NCI-H748 (cell line): Measurements from ENCODE around the gene PCNT.

Experiments used
- DNase-seq: peaks from one replicate; lab custom pipeline; 2025; ENCODE audit not compliant: unreplicated experiment; lab: John Stamatoyannopoulos, UW

Gene PCNT

DNA sequence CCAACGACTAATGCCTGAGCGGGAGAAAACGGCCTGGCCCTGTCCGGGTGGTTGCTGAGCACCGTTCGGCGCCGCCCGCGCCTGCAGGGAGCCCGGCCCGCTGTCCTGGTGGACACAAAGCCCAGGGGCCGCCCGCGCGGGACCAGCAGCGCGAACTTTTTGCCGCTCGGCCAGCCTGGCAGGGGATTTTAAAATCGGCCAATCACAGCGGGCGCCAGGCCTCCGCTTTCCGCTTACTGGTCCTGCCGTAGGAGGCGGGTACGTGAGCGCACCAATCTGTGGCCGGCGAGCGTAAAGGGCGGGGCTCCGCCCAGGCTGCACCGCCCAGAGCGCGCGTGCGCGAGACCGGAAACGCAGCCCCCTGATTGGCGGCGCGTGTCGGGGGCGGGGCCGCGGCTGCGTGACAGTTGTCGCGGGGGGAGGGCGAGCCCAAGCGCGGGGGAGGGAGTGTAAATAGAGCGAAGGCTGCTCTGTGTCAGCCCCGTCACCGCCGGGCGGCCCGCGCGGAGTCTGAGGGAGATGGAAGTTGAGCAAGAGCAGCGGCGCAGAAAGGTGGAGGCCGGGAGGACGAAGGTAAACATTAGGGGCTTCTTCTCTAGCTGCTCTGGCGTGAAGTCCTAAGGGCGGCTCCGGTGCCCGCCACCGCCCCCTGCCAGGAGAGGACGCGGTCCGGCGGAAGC, at the start of gene PCNT, which contains the start of gene C21orf58:
TSS of gene PCNT (plus strand) at position 447 of the 680 bp plus-strand sequence. CDS start at position 520, 73 bp downstream.
TSS of gene C21orf58 (minus strand) at position 161 of the 680 bp plus-strand sequence. CDS start 1,132 bp downstream, outside the sequence.
- peak; percentile 97 for DNase-seq

- no peak for DNase-seq
Measured at GRCh38 chr21:46274797-46275390, 49.1 kb upstream of the PCNT start.

- DNase-seq: peak; percentile 41
Measured at GRCh38 chr21:46284077-46284644, 39.8 kb upstream of the PCNT start.

GRCh38 chr21:46284733-46285132, 39.2 kb upstream of the PCNT start:
- no peak for DNase-seq

DNA sequence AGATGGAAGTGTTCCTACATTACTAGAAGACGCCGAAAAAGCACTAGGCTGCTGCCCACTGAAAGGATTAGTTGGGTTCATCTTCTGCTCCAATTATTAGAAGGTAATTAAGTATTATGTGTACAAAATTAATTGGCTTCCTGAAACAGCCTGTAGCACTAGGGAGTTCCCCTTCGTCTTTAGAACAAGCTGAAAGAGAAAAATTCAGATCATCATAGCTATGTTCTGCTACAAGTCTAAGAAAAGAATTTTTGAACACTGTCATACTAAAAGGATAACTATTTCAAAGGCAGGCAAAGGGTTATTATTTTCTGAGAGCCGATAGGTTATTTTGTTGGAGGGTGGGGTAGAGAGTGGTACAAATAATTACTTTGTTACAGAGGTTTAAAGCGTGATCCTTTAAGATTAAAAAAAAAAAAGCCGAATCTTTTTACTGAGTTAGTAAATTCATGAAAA, 38.7 kb upstream of the PCNT start, which contains the start of gene MCM3AP:
TSS of gene MCM3AP (minus strand) at position 406 of the 456 bp plus-strand sequence. CDS start at position 81, 325 bp downstream.
- DNase-seq: no peak

DNA sequence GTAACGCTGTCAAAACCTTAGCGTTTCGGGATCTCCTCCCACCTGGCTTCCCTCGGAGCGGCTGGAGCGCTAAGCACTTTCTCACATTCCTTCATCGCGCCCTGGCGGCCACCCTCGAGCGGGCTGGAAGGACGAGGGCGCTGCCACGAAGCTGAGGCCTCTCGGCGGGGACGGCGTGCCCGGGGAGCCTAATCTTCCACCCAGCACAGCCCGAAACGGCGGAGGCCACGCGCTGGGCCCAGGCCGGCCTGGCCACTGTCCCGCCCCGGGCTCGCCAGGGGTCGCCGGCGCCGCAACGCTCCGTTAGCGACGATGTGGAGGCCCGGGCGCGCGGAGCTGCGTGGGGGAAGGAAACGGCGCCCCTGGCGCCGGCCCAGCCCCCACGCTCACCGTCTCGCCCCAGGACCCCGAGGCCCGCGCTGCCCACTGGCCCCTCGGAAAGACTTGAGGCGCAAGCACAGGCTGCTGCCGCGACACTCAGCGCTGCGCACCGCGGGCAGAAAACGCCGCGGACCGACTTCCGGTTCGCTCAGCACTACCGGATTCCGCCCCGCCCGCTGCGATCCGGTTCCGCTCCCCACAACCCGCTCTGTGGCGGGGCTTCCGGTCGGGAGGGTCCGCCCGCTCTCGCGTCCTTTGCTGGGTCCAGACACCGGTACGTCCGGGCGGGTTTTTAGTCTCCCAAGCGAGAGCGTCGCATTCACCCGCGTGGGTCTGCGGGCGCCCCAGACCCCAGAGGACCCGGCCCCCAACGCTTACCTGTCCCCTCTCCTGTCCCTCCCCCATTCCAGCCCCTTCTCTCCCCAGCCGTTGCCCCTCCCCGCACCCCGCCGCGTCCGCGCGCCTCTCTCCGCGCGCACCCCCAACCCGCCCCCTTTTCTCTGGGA, 38.0 kb upstream of the PCNT start, which contains the start of gene YBEY:
TSS of gene YBEY (plus strand) at position 582 of the 887 bp plus-strand sequence. CDS start 572 bp downstream, outside the sequence.
- peak; percentile 91 for DNase-seq

- no peak for DNase-seq
Measured at GRCh38 chr21:46286648-46287002, 37.3 kb upstream of the PCNT start.

DNA sequence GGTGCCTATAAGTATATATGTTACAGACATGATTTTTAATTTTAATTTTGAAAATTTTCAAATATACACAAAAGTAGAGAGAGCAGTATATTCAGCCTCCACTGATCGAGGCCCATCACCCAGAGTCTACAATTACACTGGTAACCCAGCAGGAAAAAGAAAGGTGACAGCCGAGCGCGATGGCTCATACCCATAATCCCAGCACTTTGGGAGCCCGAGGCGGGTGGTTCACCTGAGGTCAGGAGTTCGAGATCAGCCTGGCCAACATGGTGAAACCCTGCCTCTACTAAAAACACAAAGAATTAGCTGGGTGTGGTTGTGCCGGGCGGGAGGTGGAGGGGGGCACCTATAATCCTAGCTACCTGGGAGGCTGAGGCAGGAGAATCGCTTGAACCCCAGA, 36.4 kb upstream of the PCNT start:
- no peak for DNase-seq

- no peak for DNase-seq
Measured at GRCh38 chr21:46289655-46290179, 34.2 kb upstream of the PCNT start.

DNA sequence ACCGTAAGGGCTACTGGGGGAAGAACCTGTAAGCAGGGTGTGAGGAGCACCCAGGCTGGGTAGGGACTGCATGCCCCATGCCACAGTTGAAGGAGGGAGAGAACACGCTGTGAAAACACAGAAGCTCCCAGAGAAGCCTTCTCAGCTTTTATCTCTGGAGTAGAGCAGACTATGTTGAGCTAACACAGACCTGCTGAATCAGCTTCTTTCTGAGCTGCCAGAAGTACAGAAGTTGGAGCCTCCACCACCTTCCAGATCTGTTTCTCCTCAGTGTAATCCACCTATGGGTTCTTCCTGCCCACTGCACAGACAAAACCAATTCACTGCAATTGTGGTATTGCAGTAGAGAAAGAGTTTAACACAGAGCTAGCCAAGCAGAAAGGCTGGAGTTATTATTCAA, 32.4 kb upstream of the PCNT start:
- no peak for DNase-seq

DNA sequence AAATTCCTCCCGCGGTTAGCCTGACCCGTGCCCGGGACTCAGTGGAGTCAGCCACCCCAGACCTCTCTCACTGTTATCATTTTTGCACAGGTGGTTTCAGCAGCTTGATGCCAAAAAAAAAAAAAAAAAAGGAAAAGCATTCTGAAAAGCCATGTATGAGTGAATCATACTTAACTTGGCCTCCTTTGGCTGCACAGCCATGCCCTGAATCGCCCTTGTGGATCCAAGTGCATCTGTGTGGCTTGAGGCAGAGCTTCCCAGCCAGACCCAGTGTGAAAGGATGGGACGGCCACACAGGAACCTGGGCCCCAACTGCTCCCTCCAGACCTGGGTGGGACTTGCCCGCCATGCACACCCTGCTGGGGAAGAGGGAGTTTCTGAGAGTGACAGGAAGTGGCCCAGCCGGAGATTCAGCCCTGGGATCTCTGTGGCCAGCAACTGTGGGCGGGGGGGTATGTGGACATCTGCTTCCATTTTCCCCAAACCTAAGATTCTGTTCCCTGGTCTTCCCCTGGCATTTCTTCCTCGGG, 29.2 kb upstream of the PCNT start:
- DNase-seq: no peak

DNA sequence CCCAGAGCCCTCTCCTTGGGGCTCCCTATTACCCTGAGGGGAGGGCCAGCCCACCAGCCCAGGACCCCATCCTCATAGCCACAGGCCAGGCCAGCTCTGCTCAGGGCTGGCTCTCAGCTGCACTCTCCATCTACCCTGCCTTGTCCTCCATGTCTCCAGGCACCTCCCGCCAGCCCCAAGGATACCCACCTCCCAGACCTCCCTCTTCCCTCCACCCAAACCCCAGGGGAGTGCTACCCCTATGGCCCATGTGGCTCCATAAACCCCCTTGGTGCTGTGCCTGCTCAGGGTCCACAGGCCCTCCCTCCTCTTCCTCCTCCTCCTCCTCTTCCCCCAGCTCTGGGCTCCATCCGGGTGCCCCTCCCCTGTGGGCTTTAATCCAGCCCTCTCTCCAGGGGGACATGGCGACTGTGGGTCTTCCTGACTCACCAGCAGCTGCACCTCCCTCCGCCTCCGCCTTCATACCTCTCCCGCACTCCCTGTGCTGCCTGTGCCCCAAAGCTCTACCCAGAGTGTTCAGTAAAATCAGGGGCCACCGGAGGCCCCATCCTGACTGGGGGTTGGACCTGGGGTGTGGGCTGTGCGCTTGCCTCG, 28.7 kb upstream of the PCNT start:
- no peak for DNase-seq

DNA sequence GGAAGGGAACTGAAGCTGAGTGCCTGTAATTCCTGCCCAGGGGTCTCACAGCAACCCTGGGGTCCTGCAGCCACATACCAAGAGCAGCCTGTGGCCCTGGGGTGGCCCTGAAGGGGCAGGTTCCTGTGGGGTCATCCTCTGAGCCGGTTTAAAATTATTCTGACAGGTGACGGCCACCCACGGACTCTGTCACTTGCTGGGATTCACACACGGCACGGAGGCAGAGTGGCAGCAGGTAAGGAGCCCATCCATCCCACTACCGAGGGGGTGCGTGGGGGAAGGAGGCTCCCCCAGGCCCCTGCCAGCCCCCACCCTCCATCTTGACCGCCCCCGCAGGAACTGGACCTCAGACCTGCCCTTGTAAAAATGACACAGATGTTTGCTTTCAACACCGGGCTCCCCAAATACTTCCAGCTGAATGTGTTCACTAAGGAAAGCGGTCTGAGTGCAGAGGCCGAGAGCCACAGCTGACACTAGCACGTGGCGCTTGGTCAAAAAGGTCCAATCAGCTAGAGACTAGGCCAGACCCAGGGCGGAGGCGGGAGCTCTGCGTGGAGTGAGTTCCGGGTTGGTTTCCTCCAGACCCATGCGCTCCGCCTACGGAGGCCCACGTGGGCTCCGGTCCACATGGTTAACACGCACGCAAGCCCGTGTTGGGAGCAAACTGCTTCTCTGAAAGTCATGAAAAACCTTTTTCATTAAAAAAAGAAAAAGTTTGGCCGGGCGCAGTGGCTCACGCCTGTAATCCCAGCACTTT, 27.8 kb upstream of the PCNT start:
- DNase-seq: no peak

DNA sequence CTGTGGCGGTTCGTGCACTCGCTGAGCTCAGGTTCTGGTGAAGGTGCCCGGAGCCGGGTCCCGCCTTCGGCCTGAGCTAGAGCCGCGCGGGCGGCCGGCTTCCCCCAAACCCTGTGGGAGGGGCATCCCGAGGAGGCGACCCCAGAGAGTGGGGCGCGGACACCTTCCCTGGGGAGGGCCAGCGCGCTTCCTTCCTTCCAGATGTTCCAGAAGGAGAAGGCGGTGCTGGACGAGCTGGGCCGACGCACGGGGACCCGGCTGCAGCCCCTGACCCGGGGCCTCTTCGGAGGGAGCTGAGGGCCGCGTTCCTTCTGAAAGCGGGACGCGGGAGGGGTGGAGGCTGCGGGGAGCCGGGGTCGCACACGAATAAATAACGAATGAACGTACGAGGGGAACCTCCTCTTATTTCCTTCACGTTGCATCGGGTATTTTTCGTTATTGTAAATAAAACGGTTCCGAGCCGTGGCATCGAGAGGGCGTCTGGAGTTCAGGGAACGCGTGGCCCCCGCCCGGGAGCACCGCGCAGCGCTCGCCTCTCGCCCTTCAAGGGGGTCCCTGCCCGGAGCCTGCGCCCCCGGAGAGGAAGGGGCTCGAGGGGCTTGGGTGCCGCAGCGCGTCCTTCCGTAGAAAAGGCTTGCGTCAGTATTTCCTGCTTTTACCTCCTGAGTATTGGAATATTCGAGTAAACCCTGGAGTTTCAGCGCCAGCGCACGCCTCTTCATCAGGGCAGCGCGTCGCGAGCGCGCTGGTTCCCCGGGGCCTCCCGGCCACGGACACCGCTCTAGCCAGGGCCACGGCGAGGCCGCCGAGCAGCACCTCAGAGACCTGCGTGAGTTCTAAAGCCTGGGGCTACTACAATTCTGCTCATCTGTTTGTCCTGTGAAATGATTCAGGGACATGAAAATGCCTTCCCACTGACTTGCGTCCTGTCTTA, 26.4 kb upstream of the PCNT start:
- DNase-seq: peak; percentile 48

- no peak for DNase-seq
Measured at GRCh38 chr21:46299167-46299566, 24.8 kb upstream of the PCNT start.

DNA sequence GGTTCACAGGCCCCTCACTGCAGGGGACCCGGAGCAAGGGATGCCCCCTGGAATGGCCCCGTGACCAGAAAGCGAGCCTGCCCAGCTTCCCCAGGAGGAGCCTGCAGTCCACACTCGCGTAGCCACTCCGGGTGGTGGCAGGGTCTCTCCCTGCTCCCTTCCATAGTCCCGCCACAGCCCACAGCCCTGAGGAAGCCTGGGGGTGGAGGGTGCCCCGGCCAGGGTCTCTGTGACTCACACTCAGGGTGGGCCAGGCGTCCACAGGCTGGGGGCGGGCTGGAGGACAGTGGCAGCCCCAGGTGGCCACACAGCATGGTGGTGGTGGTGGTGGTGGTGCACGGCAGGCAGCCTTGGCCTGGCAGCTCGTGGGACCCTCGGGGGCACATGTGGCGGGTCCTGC, 22.2 kb upstream of the PCNT start:
- DNase-seq: no peak

DNA sequence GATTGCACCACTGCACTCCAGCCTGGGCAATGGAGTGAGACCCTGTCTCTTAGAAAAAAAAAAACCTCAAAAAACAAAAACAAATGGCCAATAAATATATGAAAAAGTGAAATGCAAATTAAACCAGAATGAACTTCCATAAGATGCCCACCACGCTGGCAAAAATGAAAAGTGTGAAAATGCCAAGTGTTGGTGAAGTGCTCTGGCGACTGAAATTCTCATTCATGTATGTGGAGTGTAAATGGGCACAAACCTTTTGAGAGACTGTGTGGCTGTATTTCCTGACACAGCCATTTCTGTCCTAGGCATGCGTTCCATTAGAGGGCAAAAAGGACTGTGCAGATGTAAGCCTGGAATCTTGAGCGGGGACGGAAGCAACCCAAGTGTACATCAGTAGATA, 19.5 kb upstream of the PCNT start:
- DNase-seq: no peak

DNA sequence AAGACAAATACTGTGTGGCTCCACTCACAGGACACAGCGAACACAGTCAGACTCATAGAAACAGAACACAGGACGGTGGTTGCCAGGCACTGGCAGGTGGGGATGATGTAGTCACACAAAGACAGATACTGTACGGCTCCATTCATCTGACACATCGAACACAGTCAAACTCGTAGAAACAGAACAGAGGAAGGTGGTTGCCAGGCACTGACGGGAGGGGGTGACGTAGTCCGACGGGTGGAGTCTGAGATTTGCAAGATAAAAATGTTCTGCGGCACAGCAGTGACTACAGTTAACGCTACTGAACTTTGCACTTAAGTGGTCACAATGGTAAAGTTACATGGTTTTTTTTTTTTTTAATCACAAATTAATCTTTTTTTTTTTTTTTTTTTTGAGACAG, 19.0 kb upstream of the PCNT start:
- no peak for DNase-seq
